DMS79 (cell line): ENCODE results near the gene SKAP1.
A peak's percentile ranks its signal among the peaks of the same experiment; 100 is the strongest.

Experiments used
- DNase-seq: peaks from one replicate; lab custom pipeline; 2025; lab: John Stamatoyannopoulos, UW

SKAP1 gene

GRCh38 chr17:48107137-48108055, 322.6 kb downstream of the SKAP1 start, which contains the start of gene SNX11:
TSS of gene SNX11 (plus strand) at chr17:48107766. CDS start at chr17:48112044, 4,278 bp downstream.
- peak; percentile 91 for DNase-seq

- no peak for DNase-seq
These were observed 323.2 kb downstream of the SKAP1 start for GRCh38 chr17:48106802-48107136.

- no peak for DNase-seq
These were observed 325.6 kb downstream of the SKAP1 start for GRCh38 chr17:48104440-48104839.

GRCh38 chr17:48102798-48103715, 327.0 kb downstream of the SKAP1 start:
- DNase-seq, result no peak

GRCh38 chr17:48102043-48102750, 327.8 kb downstream of the SKAP1 start:
- DNase-seq, result no peak

GRCh38 chr17:48101012-48101720, 328.8 kb downstream of the SKAP1 start, which contains the start of gene CBX1:
TSS of gene CBX1 (minus strand) at chr17:48101478. CDS start at chr17:48077004, 24,474 bp downstream.
- DNase-seq, result peak; percentile 93

GRCh38 chr17:48100591-48101011, 329.4 kb downstream of the SKAP1 start:
- peak; percentile 78 for DNase-seq

GRCh38 chr17:48100160-48100559, 329.9 kb downstream of the SKAP1 start:
- no peak for DNase-seq

GRCh38 chr17:48095611-48096010, 334.4 kb downstream of the SKAP1 start:
- no peak for DNase-seq

- DNase-seq, result no peak
These were observed 336.5 kb downstream of the SKAP1 start for GRCh38 chr17:48093341-48094045.

- DNase-seq, result no peak
These were observed 345.1 kb downstream of the SKAP1 start for GRCh38 chr17:48084932-48085331.
